Transverse colon (tissue), 4 donors: Measurements from ENCODE around the gene ZBTB16.

Source experiments
- EP300 ChIP-seq: sonication (generic); formaldehyde crosslinking; IDR thresholded peaks from one replicate; pipeline ENCODE4 v1.6.1; 2017; ENCODE audit warnings: antibody characterized with exemption, low read depth
- POLR2A ChIP-seq: fragments of 450-650 bp; IDR thresholded peaks from one replicate; pipeline ENCODE4 v1.6.1; 2016; ENCODE audit warnings: antibody characterized with exemption, mild to moderate bottlenecking, moderate library complexity
- POLR2AphosphoS5 ChIP-seq, 3 donors: sonication (generic); formaldehyde crosslinking; IDR thresholded peaks; one replicate each; pipeline ENCODE4 v1.6.1; 2016; ENCODE audit warnings: antibody characterized with exemption in 3 of 3
- TF ChIP-seq, protein P1 (sequence below), 5 experiments: fragments of 200-600 bp in 3 of 5; fragments of 450-650 bp in 2 of 5; sonication (generic) in 3 of 5; IDR thresholded peaks; 1 replicate in 2 of 5; 2 replicates in 3 of 5; pipeline ENCODE4 v1.5.1; 2016 to 2017; ENCODE audit warnings: antibody characterized with exemption in 5 of 5, inconsistent platforms in 3 of 5, mild to moderate bottlenecking in 2 of 5, moderate library complexity in 1 of 5

DNA sequence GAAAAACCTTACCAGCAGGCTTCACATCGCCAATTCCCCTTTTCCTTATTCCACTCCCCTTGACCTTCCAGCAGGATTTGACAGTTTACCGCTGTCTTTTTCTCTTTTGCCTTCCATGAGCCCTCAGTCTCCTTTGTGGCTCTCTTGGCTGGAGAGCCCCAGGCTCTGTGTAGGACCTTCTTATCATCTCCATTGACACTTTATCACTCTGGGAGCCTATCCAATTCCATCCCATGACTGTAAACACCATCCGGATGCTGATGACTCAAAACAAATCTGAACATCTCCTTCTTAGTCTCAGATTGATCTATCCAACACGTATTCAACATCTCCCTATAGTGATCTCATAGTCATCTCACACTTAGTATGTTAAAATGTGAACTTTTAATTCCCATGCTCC is 48.6 kb upstream of the ZBTB16 start:
- TF ChIP-seq, protein P1, sequence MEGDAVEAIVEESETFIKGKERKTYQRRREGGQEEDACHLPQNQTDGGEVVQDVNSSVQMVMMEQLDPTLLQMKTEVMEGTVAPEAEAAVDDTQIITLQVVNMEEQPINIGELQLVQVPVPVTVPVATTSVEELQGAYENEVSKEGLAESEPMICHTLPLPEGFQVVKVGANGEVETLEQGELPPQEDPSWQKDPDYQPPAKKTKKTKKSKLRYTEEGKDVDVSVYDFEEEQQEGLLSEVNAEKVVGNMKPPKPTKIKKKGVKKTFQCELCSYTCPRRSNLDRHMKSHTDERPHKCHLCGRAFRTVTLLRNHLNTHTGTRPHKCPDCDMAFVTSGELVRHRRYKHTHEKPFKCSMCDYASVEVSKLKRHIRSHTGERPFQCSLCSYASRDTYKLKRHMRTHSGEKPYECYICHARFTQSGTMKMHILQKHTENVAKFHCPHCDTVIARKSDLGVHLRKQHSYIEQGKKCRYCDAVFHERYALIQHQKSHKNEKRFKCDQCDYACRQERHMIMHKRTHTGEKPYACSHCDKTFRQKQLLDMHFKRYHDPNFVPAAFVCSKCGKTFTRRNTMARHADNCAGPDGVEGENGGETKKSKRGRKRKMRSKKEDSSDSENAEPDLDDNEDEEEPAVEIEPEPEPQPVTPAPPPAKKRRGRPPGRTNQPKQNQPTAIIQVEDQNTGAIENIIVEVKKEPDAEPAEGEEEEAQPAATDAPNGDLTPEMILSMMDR (IDR thresholded peaks at IDR 0.05): no peak
- TF ChIP-seq POLR2A (no peak), POLR2AphosphoS5 (IDR thresholded peaks at IDR 0.05) (no peak), EP300 (no peak)
